NB4 (cell line): Measurements from ENCODE around the gene RAI14.

Experiments
- MYC ChIP-seq: IDR thresholded peaks from 2 replicates; pipeline ENCODE4 v1.6.1; 2011; ENCODE audit warnings: low read depth, low read length
- POLR2A ChIP-seq: IDR thresholded peaks from 2 replicates; pipeline ENCODE4 v1.6.1; 2011; ENCODE audit warnings: mild to moderate bottlenecking; ENCODE audit not compliant: insufficient read length; ENCODE audit errors: extremely low read depth
- TF ChIP-seq, protein P1 (sequence below): IDR thresholded peaks from one replicate; pipeline ENCODE4 v1.5.1; 2012; ENCODE audit warnings: low read depth, low read length
- TF ChIP-seq, protein P2 (sequence below): IDR thresholded peaks from 2 replicates; pipeline ENCODE4 v1.6.1; 2011; ENCODE audit warnings: low read depth, low read length

- TF ChIP-seq, protein P1, sequence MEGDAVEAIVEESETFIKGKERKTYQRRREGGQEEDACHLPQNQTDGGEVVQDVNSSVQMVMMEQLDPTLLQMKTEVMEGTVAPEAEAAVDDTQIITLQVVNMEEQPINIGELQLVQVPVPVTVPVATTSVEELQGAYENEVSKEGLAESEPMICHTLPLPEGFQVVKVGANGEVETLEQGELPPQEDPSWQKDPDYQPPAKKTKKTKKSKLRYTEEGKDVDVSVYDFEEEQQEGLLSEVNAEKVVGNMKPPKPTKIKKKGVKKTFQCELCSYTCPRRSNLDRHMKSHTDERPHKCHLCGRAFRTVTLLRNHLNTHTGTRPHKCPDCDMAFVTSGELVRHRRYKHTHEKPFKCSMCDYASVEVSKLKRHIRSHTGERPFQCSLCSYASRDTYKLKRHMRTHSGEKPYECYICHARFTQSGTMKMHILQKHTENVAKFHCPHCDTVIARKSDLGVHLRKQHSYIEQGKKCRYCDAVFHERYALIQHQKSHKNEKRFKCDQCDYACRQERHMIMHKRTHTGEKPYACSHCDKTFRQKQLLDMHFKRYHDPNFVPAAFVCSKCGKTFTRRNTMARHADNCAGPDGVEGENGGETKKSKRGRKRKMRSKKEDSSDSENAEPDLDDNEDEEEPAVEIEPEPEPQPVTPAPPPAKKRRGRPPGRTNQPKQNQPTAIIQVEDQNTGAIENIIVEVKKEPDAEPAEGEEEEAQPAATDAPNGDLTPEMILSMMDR = no peak
- TF ChIP-seq, protein P2, sequence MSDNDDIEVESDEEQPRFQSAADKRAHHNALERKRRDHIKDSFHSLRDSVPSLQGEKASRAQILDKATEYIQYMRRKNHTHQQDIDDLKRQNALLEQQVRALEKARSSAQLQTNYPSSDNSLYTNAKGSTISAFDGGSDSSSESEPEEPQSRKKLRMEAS = no peak
- TF ChIP-seq POLR2A (no peak), MYC (no peak)
These were observed 16.1 kb upstream of the RAI14 start for GRCh38 chr5:34639852-34640626.
